Activated T-helper 1 cell treated with Interleukin-2 at 50 U/mL for 16 hours (primary cell): Measurements from ENCODE around the gene PIP5K1B.
"Not testable (repeated sequence)": the region's sequence is repeated elsewhere in the genome, so short reads cannot be mapped to it uniquely, and the experiment has no call there.

Source experiments
- DNase-seq: peaks from one replicate; pipeline ENCODE4 v3.0.0-alpha.2; 2020; ENCODE audit warnings: low read depth

The PIP5K1B gene, protein sequence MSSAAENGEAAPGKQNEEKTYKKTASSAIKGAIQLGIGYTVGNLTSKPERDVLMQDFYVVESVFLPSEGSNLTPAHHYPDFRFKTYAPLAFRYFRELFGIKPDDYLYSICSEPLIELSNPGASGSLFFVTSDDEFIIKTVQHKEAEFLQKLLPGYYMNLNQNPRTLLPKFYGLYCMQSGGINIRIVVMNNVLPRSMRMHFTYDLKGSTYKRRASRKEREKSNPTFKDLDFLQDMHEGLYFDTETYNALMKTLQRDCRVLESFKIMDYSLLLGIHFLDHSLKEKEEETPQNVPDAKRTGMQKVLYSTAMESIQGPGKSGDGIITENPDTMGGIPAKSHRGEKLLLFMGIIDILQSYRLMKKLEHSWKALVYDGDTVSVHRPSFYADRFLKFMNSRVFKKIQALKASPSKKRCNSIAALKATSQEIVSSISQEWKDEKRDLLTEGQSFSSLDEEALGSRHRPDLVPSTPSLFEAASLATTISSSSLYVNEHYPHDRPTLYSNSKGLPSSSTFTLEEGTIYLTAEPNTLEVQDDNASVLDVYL

DNA sequence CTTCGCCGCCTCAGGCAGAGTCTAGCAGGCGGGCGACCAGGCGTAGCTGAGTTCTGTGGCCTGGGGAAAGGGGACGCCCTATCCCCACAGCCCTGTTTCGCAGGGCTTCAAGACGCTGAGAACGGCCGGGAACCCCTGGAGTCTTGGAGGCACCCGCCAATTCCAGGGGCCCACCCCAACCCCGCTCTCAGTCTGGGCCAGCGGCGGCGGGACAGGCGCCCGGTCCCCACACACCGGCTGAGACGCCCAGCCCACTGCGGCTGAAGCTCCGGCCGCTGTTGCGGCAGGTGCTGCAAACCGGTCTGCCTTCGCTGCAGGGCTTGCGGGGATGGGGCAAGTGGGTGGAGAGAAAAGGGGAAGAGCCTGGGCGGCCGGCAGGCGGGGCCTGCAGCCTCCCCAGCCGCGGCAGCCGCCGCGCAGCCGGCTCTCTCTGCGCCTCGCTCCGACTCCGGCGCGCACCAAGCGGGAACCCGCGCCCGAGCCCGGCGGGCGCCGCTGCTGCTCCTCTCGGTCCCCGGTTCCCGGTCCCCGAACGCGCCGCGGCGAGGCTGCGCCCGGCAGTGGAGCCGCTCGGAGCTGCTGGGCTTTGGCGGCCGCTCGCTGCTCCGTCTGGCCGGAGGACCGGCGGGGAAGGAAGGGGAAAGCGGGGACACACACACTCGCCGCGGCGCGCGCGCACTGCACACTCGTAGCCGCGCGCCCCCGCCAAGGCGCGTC lies at the start of gene PIP5K1B:
Gene PIP5K1B (plus strand): TSS at position 427 of the 717 bp plus-strand sequence. CDS start 117,375 bp downstream, outside the sequence.
- no peak for DNase-seq

GRCh38 chr9:68664036-68664435 lies 41.0 kb upstream of the PIP5K1B start:
- DNase-seq: no peak

GRCh38 chr9:68668127-68668526 lies 36.9 kb upstream of the PIP5K1B start:
- no peak for DNase-seq

DNA sequence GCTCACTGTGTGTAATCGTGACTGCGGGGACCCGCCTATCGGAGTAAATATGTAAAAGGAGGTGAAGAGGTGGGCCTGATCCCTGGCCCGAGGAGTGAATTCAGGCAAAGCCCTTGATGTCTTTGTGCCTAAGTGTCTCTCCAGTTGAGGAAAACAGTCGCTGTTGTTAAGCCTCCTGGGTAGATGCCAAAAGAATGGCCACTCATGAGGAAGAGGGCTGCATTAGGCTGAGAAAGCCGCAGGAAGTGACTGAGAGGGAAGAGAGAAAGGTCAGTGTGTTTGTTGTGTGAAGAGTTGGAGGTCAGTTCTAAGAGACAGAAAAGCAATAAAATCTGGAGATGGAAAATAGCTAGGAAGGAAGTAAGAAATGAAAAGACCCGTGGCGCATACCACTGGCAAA lies 35.8 kb upstream of the PIP5K1B start:
- DNase-seq: no peak

DNA sequence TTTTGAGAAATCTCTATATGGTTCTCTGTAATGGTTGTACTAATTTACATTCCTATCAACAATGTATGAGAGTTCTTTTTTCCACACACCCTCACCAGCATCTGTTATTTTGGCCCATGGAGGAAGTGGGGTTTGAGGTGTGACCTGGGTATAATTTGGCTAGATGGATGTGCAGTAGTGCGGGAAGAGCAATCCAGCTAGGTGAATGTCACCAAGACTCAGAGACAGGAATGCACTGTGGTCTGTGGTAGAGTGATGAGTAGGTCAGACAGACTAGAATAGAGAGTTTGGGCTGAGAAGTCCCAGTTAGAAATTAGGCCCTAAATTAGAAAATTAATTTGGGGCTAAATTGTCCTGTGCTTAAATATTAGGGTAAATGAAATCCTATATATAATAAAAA lies 32.8 kb upstream of the PIP5K1B start:
- DNase-seq: no peak

DNA sequence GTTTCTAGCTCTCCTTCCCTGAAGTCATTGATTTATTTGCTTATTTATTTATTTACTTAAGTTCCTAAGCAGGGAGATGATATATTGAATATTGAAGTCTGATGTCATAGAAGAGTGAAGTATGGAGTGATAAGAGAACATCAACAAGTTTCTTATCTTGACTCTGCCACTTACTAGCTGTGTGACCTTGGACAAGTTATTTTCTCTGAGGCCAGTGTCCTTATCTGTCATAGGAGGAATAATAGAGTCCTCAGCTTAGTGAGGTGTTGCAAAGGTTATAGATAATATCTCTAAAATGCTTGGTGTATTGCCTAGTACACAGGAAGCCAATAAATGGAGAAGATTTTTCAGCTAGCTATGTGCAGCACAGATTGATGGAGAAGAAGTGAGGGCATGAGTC lies 32.4 kb upstream of the PIP5K1B start:
- DNase-seq: no peak

DNA sequence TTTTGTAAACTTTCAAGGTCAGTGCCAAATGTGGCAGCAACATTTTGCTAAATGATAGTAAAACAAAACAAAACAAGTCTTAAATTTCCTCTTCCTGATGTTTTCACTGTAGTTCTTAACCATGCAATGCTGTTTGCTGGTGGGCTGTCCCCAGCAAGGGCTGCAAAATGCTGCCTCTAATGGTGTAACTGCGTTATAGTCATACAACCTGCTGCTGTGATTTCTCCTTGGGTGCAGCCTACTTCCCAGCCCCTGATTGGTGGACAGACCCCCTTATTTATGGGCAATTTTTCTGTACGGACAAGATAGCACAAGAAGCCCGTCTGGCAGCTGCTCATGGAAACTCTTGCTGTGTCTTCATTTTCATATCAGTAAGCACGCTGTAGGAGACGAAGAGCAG lies 26.6 kb upstream of the PIP5K1B start:
- DNase-seq: no peak

GRCh38 chr9:68683433-68683832 lies 21.6 kb upstream of the PIP5K1B start:
- no peak for DNase-seq

- no peak for DNase-seq
Observed at GRCh38 chr9:68685213-68685612, 19.8 kb upstream of the PIP5K1B start.

GRCh38 chr9:68685770-68686169 lies 19.3 kb upstream of the PIP5K1B start:
- no peak for DNase-seq

- no peak for DNase-seq
Observed at GRCh38 chr9:68690088-68690487, 15.0 kb upstream of the PIP5K1B start.

- DNase-seq: no peak
Observed at GRCh38 chr9:68692519-68692918, 12.5 kb upstream of the PIP5K1B start.

DNA sequence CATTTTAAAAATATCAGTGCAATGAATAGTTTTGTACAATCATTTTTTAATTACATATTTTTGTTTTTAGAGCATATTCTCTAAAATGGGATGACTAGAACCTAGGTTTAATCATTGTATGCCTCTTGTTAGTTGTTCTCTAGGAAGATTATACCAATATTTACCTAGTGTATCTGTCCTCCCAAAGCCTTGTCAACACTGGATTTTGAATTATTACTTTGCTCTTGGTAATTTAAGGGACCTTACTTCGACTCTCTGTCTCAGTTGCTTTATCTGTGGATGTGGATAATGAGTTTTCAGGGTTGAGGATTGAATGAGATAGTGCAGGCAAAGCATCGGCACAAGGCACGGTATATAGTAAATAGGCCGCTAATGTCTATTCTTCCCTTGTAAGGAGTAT lies 10.9 kb upstream of the PIP5K1B start:
- no peak for DNase-seq

- DNase-seq: no peak
Observed at GRCh38 chr9:68697851-68698250, 7.2 kb upstream of the PIP5K1B start.

- no peak for DNase-seq
Observed at GRCh38 chr9:68698943-68699509, 6.0 kb upstream of the PIP5K1B start.

DNA sequence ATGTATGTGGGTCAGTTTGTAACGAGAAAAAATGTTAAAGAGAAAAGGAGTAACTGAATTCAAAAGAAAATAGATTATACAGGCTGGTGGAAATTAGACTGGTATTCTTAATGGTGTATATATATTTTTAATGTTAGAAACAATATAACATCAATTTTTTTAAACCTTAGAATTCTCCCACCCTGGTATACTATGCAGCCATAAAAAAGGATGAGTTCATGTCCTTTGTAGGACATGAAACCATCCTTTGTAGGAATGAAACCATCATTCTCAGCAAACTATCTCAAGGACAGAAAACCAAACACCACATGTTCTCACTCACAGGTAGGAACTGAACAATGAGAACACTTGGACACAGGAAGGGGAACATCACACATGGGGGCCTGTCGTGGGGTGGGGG lies 5.4 kb upstream of the PIP5K1B start:
- not testable (repeated sequence) for DNase-seq

GRCh38 chr9:68702493-68702892 lies 2.5 kb upstream of the PIP5K1B start:
- no peak for DNase-seq

GRCh38 chr9:68703672-68704071 lies 1.4 kb upstream of the PIP5K1B start:
- no peak for DNase-seq

DNA sequence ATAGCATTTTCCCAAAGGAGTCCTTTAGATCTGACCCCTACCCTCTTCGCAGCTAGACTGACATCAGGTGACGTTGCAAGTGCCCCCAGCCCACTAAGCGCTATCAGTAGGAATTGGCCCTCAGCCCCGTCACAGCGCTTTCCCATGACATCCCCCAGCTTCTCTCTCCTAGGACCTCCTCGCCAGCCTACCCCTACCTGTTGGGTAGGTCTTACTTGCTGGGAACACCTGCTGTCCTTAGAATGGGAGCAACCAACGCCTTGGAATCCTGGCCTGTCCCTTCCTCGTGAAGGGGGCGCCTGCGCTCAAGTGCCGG lies 584 bp upstream of the PIP5K1B start:
- DNase-seq: no peak

DNA sequence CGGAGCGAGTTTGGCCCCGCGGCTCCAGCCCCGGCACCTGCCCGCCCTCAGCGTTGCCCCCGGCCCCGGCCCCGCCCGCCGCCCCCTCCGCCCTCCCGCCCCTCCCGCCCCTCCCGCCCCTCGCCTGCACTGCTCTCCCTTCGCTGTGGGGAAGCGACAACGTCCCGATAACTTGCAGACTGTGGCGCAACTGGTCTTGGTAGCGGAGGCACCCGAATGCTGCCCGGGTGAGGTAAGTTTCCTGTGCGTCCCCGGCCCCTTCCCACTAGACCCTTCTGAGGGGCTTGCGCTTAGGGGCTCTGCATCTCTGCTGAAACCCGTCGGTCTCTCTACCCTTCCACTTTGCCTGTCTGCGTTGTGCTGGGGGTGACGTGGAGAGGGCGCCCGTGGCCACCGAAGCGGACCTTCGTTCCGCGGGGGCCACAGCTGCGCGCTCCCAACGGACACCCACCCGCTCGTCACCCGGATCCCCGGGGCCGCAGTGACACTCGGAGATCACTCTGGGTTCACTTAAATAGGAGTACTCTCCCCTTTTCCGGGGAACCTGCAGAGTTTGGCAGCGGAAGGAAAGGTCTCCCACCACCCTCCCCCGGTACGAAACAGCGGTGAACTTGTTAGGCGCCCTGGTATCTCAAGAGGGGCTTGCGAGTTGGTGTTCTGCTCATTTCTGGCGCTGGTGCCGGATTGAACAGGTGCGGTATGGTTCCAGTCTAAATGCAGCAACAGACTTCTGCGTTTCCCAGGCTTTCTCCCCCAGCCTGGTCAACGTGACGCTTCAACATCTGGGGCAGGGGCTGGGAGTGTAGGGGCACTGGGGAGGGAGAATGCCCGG lies 707 bp downstream of the PIP5K1B start:
- no peak for DNase-seq

GRCh38 chr9:68706363-68707201 lies 1.5 kb downstream of the PIP5K1B start:
- DNase-seq: no peak
